Loucy (cell line): ENCODE measurements around the gene OCIAD1.

Experiments
- CTCF ChIP-seq: fragments of 200-600 bp; sonication (generic); conservative IDR thresholded peaks from 2 replicates; pipeline ENCODE4 v1.5.1; 2014; ENCODE audit warnings: mild to moderate bottlenecking, antibody characterized with exemption, low read length
- EZH2phosphoT487 ChIP-seq: fragments of 200-600 bp; IDR thresholded peaks from 2 replicates; pipeline ENCODE4 v1.6.1; 2018; ENCODE audit warnings: antibody characterized with exemption, mild to moderate bottlenecking, moderate library complexity, borderline replicate concordance

GRCh38 chr4:48898733-48899431, 68.0 kb downstream of the OCIAD1 start:
- TF ChIP-seq CTCF (no peak), EZH2phosphoT487 (no peak)
